HG03159 (cell line): ENCODE measurements around the gene NOL4L.

Source experiments
- ATAC-seq: cut with Tn5 transposase; IDR thresholded peaks from one replicate; pipeline ENCODE4 v1.9.1; 2021; ENCODE audit warnings: mild to moderate bottlenecking, moderate library complexity; ENCODE audit not compliant: unreplicated experiment

The NOL4L gene

GRCh38 chr20:32448306-32449056 is 136.7 kb downstream of the NOL4L start:
- ATAC-seq, result no peak

- no peak for ATAC-seq
These were observed 137.8 kb downstream of the NOL4L start for GRCh38 chr20:32447136-32448027.

GRCh38 chr20:32446301-32447100 is 138.6 kb downstream of the NOL4L start:
- no peak for ATAC-seq

GRCh38 chr20:32445539-32446273 is 139.4 kb downstream of the NOL4L start:
- ATAC-seq, result no peak

DNA sequence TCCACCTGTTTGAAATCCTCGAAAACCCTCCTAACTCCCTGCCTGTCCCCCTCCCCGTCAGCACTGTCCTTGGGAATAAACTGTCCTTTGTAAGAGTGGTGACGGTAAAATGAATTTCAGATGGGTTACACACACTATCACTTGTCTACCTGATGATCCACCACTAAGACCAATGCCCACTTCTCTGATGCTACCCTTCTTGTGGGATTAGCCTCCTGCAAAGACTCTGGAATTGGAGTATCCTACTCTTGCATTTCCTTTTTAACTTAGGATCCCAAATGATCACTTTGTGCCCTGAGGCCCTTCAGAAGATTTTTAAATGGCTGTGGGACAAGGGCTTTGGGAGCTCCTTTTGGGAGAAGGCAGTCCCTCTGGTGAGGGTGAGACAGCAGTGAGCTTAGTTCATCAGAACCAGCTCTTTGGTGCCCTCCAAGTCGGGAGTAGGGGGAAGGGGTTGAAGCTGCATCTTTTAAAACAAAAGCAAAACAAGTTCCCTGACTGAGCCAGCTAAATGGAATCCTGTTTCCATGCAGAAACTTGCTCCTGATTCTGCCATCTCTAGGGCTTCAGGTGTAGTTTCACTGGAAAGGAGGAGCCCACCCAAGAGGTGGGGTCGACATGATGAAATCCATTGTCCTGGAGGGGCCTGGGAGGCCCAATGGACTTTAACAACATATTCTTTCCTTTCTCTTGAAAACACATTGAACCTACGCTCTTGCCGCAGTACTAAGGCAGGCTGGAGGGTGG is 140.5 kb downstream of the NOL4L start:
- no peak for ATAC-seq

DNA sequence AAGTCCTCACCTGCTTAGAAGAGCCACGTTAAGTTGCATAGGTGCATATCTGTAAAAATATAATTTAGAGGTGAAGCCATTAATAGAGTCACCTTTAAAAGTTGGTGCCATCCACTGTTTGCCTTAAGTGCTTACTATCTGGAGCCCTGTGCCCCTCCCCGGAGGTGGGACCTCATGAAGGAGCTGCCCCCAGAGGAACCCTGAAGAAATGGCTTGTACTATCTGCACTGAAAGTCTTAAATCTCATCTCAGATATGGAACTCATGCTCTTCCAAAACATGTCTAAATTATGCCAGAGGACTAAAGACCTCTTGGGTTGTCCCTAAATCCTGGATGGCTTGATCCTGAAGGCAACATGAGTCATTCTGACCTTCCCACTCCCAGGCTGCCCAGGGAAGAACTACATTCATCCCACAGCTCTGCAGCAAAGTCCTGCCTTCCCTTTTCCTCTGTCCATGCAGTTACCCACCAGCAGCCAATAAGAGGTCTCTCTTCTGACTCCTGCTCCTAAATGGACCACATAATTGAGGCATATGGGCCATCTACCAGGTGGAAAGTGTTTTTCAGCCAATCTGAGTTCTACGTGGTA is 141.7 kb downstream of the NOL4L start:
- no peak for ATAC-seq

- ATAC-seq, result no peak
These were observed 142.3 kb downstream of the NOL4L start for GRCh38 chr20:32442630-32443373.

GRCh38 chr20:32441638-32442037 is 143.5 kb downstream of the NOL4L start:
- no peak for ATAC-seq

DNA sequence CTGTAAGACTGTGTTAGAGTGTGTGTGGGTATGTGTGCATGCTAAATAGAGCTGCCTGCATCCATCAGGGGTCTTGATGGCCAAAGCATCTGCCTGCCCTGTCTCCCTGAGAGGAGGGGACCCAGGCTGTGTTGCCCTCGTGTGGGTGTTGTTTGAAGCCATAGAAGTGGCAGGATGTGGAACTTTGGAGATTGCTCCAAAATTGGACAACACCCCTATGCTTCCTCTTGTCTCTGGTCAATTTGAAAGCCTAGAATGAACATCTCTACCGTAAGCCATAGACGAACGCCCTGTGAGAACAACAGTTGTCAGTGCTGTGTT is 144.4 kb downstream of the NOL4L start:
- no peak for ATAC-seq

GRCh38 chr20:32440069-32440757 is 144.9 kb downstream of the NOL4L start:
- no peak for ATAC-seq

- no peak for ATAC-seq
These were observed 145.9 kb downstream of the NOL4L start for GRCh38 chr20:32439132-32439829.

GRCh38 chr20:32438331-32438858 is 146.7 kb downstream of the NOL4L start:
- no peak for ATAC-seq

DNA sequence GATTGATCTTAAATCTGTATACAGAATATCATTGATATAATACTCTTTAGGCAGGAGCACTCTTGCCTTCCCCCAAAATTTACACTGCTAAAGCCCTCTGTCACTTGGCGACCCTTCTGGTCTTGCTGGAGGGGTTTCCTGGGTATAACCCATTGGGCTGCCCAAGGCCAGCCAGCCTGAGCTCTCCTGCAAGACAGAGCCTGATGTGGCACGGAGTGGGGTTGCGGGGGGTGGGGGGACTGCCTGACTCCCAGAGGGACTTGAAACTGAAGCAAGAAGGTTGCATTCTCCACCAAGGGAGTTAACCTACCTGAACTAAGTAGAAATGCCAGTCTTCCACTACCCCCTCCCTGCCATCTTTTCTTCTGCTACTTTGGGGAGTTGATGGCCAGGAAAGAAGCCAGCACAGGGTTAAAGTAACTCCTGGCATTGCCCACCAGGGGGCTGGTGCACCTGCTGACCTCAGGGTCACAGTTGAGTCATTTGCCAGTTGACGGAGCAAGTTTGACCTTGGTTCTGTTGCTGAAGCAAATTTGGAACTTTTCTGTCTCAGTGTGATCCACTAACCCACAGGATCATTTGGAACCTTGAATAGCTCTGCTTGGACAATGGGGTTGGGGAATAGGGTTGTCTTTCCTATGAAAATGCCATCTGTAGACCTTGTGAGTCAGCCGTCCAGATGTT is 147.6 kb downstream of the NOL4L start:
- ATAC-seq, result no peak

DNA sequence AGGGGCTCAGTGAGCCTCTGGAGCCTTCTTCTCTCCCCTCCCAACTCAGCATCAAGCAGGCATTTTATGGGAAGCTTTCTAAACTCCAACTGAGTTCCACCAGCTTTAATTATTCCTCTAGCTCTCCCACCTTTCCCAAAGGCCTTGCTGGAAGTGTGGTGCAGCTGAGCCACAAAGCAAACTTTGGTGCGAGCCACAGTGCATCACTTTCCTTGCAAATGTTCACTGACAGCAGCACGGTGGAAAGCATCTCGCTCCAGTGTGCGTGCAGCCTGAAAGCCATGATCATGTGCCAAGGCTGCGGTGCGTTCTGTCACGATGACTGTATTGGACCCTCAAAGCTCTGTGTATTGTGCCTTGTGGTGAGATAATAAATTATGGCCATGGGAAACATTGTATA is 148.2 kb downstream of the NOL4L start:
- no peak for ATAC-seq

DNA sequence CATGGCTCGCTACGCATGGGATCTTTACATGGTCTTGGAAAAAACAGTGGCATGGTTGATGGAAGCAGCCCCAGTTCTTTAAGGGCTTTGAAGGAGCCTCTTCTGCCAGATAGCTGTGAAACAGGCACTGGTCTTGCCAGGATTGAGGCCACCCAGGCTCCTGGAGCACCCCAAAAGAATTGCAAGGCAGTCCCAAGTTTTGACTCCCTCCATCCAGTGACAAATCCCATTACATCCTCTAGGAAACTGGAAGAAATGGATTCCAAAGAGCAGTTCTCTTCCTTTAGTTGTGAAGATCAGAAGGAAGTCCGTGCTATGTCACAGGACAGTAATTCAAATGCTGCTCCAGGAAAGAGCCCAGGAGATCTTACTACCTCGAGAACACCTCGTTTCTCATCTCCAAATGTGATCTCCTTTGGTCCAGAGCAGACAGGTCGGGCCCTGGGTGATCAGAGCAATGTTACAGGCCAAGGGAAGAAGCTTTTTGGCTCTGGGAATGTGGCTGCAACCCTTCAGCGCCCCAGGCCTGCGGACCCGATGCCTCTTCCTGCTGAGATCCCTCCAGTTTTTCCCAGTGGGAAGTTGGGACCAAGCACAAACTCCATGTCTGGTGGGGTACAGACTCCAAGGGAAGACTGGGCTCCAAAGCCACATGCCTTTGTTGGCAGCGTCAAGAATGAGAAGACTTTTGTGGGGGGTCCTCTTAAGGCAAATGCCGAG is 148.8 kb downstream of the NOL4L start:
- ATAC-seq, result no peak

DNA sequence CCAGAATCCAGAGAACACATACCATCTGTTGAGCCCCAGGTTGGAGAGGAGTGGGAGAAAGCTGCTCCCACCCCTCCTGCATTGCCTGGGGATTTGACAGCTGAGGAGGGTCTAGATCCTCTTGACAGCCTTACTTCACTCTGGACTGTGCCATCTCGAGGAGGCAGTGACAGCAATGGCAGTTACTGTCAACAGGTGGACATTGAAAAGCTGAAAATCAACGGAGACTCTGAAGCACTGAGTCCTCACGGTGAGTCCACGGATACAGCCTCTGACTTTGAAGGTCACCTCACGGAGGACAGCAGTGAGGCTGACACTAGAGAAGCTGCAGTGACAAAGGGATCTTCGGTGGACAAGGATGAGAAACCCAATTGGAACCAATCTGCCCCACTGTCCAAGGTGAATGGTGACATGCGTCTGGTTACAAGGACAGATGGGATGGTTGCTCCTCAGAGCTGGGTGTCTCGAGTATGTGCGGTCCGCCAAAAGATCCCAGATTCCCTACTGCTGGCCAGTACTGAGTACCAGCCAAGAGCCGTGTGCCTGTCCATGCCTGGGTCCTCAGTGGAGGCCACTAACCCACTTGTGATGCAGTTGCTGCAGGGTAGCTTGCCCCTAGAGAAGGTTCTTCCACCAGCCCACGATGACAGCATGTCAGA is 149.6 kb downstream of the NOL4L start:
- no peak for ATAC-seq
